AG04450 (cell line): Measurements from ENCODE around the gene CEBPG. TPM values are rescaled to one million over a fixed set of nuclear protein-coding genes. Genes with fewer than 3 reads are reported as not detected.

Experiments used
- CTCF ChIA-PET: fragments of 300-600, 350-600 bp; formaldehyde crosslinking; extraction: SDS; loops from one replicate; lab custom pipeline; 2022; ENCODE audit warnings: antibody characterized with exemption, inconsistent platforms; lab: Charles Lee
- POLR2A ChIA-PET: fragments of 350-600 bp; formaldehyde crosslinking; extraction: SDS; loops from one replicate; lab custom pipeline; 2021; ENCODE audit warnings: antibody characterized with exemption, inconsistent platforms; lab: Yijun Ruan, JAX
- DNase-seq: peaks from one replicate; pipeline ENCODE4 v3.0.0-alpha.2; 2011; ENCODE audit warnings: low read depth, low spot score
- H3K27ac ChIP-seq: one replicate; pipeline ENCODE4 v1.5.1; 2012; ENCODE audit warnings: low read depth, low read length, control low read depth
- H3K27me3 ChIP-seq: one replicate; pipeline ENCODE4 v1.6.0; 2012; ENCODE audit warnings: low read length; ENCODE audit not compliant: control insufficient read depth, insufficient read depth
- H3K4me3 ChIP-seq: 2 replicates; pipeline ENCODE4 v1.5.1; 2011; ENCODE audit warnings: mild to moderate bottlenecking, low read depth, low read length, control low read depth
- H3K9me3 ChIP-seq: 2 replicates; pipeline ENCODE4 v1.5.1; 2012; ENCODE audit warnings: low read length; ENCODE audit not compliant: control insufficient read depth, insufficient read depth
- CTCF ChIP-seq: IDR thresholded peaks from 2 replicates; pipeline ENCODE4 v1.5.1; 2011; ENCODE audit warnings: low read depth, low read length, control low read depth, inconsistent platforms
- polyA plus RNA-seq: library from polyadenylated mRNA; depleted of rRNA; stranded (reverse); fragments of >200 nt; gene quantifications from 2 replicates; pipeline ENCODE4 v1.2.3, GENCODE V29; 2011

CEBPG gene
- polyA plus RNA-seq, 1 experiment, result 31.6 TPM

- Histone ChIP-seq H3K4me3 (no peak overlapping the region), H3K9me3 (no peaks in the 10 kb centered on the region), H3K27ac (no peak overlapping the region), H3K27me3 (no peaks in the 10 kb centered on the region)
- ChIA-PET CTCF (interaction anchor here (0.7 to 7.8 kb wide), 13 partner anchors 10 to 680 kb away, joined by 3 to 55 read pairs (median 4); partner anchors contain the start of gene PEPD), POLR2A (interaction anchor here (0.5 to 0.6 kb wide), 2 partner anchors 42 to 314 kb away, joined by 3 to 8 read pairs; no protein-coding TSS in a partner anchor)
- peak; percentile 67 for TF ChIP-seq CTCF
- no peak for DNase-seq
These were observed 43.1 kb downstream of the CEBPG start for GRCh38 chr19:33416307-33417215.

- Histone ChIP-seq H3K9me3 (no peaks in the 10 kb centered on the region), H3K27me3 (no peaks in the 10 kb centered on the region), H3K27ac (no peak overlapping the region), H3K4me3 (no peak overlapping the region)
- no peak for TF ChIP-seq CTCF
- POLR2A ChIA-PET, result no interaction called here
- CTCF ChIA-PET, result interaction anchor here (1.2 to 7.8 kb wide), 3 partner anchors 12 to 354 kb away, joined by 4 to 55 read pairs (median 15); no protein-coding TSS in a partner anchor
- no peak for DNase-seq
These were observed 44.2 kb downstream of the CEBPG start for GRCh38 chr19:33417751-33418150.

- no peak for TF ChIP-seq CTCF
- Histone ChIP-seq H3K4me3 (no peak overlapping the region), H3K27me3 (no peaks in the 10 kb centered on the region), H3K9me3 (no peaks in the 10 kb centered on the region), H3K27ac (no peak overlapping the region)
- ChIA-PET POLR2A (no interaction called here), CTCF (interaction anchor here (0.9 to 7.8 kb wide), 2 partner anchors 11 to 183 kb away, joined by 3 to 55 read pairs; no protein-coding TSS in a partner anchor)
- DNase-seq, result no peak
These were observed 45.0 kb downstream of the CEBPG start for GRCh38 chr19:33418461-33418860.

- CTCF ChIA-PET, result interaction anchor here (0.9 to 7.8 kb wide), 2 partner anchors 11 to 184 kb away, joined by 3 to 55 read pairs; no protein-coding TSS in a partner anchor
- Histone ChIP-seq H3K9me3 (no peaks in the 10 kb centered on the region), H3K27me3 (no peaks in the 10 kb centered on the region), H3K4me3 (no peak overlapping the region), H3K27ac (no peak overlapping the region)
- POLR2A ChIA-PET, result no interaction called here
- TF ChIP-seq CTCF, result no peak
- no peak for DNase-seq
These were observed 45.6 kb downstream of the CEBPG start for GRCh38 chr19:33418871-33419787.
